WTC11 (cell line): ENCODE data around the gene TOGARAM2. TPM values are rescaled to one million over a fixed set of nuclear protein-coding genes. Genes with fewer than 3 reads are reported as not detected.

Experiments used
- ATAC-seq: fragments of 200-7000 bp; cut with Tn5 transposase; 2 replicates; pipeline ENCODE4 v1.10.0; 2021; ENCODE audit warnings: mild to moderate bottlenecking, moderate library complexity
- CTCF ChIA-PET: fragments of 300-600 bp; sonication (Branson Sonifier 250); formaldehyde crosslinking; loops from one replicate; lab custom pipeline; 2021; ENCODE audit warnings: antibody characterized with exemption; lab: Charles Lee
- POLR2A ChIA-PET: fragments of 350-600 bp; sonication (Branson Sonifier 250); formaldehyde crosslinking; loops from one replicate; lab custom pipeline; 2021; ENCODE audit warnings: antibody characterized with exemption; lab: Charles Lee
- DNase-seq: peaks from one replicate; pipeline ENCODE4 v3.0.0; 2021; ENCODE audit warnings: low spot score
- H3K27ac Mint-ChIP-seq: 2 replicates; pipeline ENCODE4 v1.8.0; 2021; ENCODE audit warnings: mixed read lengths
- H3K27me3 Mint-ChIP-seq: 2 replicates; pipeline ENCODE4 v1.8.0; 2021; ENCODE audit warnings: low read depth, mild to moderate bottlenecking, moderate library complexity, mixed read lengths
- H3K36me3 Mint-ChIP-seq: 2 replicates; pipeline ENCODE4 v1.8.0; 2021; ENCODE audit warnings: mixed read lengths
- H3K4me1 Mint-ChIP-seq: 2 replicates; pipeline ENCODE4 v1.8.0; 2022; ENCODE audit warnings: mixed read lengths
- H3K4me3 Mint-ChIP-seq: 2 replicates; pipeline ENCODE4 v1.8.0; 2021; ENCODE audit warnings: mild to moderate bottlenecking, moderate library complexity, mixed read lengths
- H3K9me3 Mint-ChIP-seq: 2 replicates; pipeline ENCODE4 v1.8.0; 2021; ENCODE audit warnings: mixed read lengths
- CREM ChIP-seq: sonication (generic); formaldehyde crosslinking; IDR thresholded peaks from 2 replicates; pipeline ENCODE4 v1.8.1; 2022; ENCODE audit warnings: mild to moderate bottlenecking, missing genetic modification reagents, moderate library complexity
- FOXJ3 ChIP-seq: sonication (generic); formaldehyde crosslinking; IDR thresholded peaks from 2 replicates; pipeline ENCODE4 v1.9.0; 2021; ENCODE audit warnings: missing genetic modification reagents, mild to moderate bottlenecking, borderline replicate concordance
- FOXP1 ChIP-seq: sonication (generic); formaldehyde crosslinking; IDR thresholded peaks from 2 replicates; pipeline ENCODE4 v1.8.0; 2022; ENCODE audit warnings: missing genetic modification reagents, mild to moderate bottlenecking, moderate library complexity, borderline replicate concordance
- GABPB1 ChIP-seq: sonication (generic); formaldehyde crosslinking; IDR thresholded peaks from 2 replicates; pipeline ENCODE4 v1.8.1; 2023; ENCODE audit warnings: mild to moderate bottlenecking, missing genetic modification reagents
- HMGA2 ChIP-seq: fragments of 250-450 bp; sonication (Bioruptor Pico); IDR thresholded peaks from 2 replicates; pipeline ENCODE4 v1.4.0; 2021; ENCODE audit warnings: mild to moderate bottlenecking, moderate library complexity
- NR3C1 ChIP-seq: sonication (generic); formaldehyde crosslinking; conservative IDR thresholded peaks from 2 replicates; pipeline ENCODE4 v1.8.1; 2023; ENCODE audit warnings: low read depth, mild to moderate bottlenecking, missing genetic modification reagents
- RORB ChIP-seq: fragments of 250-450 bp; sonication (Bioruptor Pico); IDR thresholded peaks from 2 replicates; pipeline ENCODE4 v1.9.0; 2021; ENCODE audit warnings: mild to moderate bottlenecking
- SMAD3 ChIP-seq: sonication (generic); formaldehyde crosslinking; IDR thresholded peaks from 2 replicates; pipeline ENCODE4 v1.8.0; 2022; ENCODE audit warnings: missing genetic modification reagents, mild to moderate bottlenecking, borderline replicate concordance
- SOX15 ChIP-seq: fragments of 250-450 bp; sonication (Bioruptor Pico); IDR thresholded peaks from 2 replicates; pipeline ENCODE4 v1.9.0; 2021; ENCODE audit warnings: mild to moderate bottlenecking
- TP53 ChIP-seq: sonication (generic); formaldehyde crosslinking; IDR thresholded peaks from 2 replicates; pipeline ENCODE4 v1.8.1; 2023; ENCODE audit warnings: mild to moderate bottlenecking, missing genetic modification reagents
- total RNA-seq: library from RNA; stranded (reverse); gene quantifications from 3 replicates; pipeline ENCODE4 v1.2.3, GENCODE V29; 2021
- TF ChIP-seq, protein P1 (sequence below): sonication (generic); formaldehyde crosslinking; IDR thresholded peaks from 2 replicates; pipeline ENCODE4 v1.8.0; 2022; ENCODE audit warnings: mild to moderate bottlenecking, missing genetic modification reagents
- TF ChIP-seq, protein P2 (sequence below): fragments of 250-450 bp; sonication (Bioruptor Pico); IDR thresholded peaks from 2 replicates; pipeline ENCODE4 v2.1.2; 2022; ENCODE audit warnings: mild to moderate bottlenecking, moderate library complexity
- TF ChIP-seq, protein P3 (sequence below): sonication (generic); formaldehyde crosslinking; conservative IDR thresholded peaks from 2 replicates; pipeline ENCODE4 v1.8.1; 2023; ENCODE audit warnings: mild to moderate bottlenecking, low read depth, missing genetic modification reagents, moderate library complexity
- TF ChIP-seq, protein P4 (sequence below): fragments of 250-450 bp; sonication (Bioruptor Pico); IDR thresholded peaks from 2 replicates; pipeline ENCODE4 v1.8.0; 2021; ENCODE audit warnings: mild to moderate bottlenecking
- TF ChIP-seq, protein P5 (sequence below): sonication (generic); formaldehyde crosslinking; IDR thresholded peaks from 2 replicates; pipeline ENCODE4 v1.8.1; 2023; ENCODE audit warnings: mild to moderate bottlenecking, missing genetic modification reagents, moderate library complexity
- TF ChIP-seq, protein P6 (sequence below): sonication (generic); formaldehyde crosslinking; IDR thresholded peaks from 2 replicates; pipeline ENCODE4 v1.8.0; 2022; ENCODE audit warnings: mild to moderate bottlenecking, missing genetic modification reagents
- TF ChIP-seq, protein P7 (sequence below): sonication (generic); formaldehyde crosslinking; IDR thresholded peaks from 2 replicates; pipeline ENCODE4 v1.8.1; 2022; ENCODE audit warnings: missing genetic modification reagents, borderline replicate concordance

Gene TOGARAM2
- total RNA-seq, 1 experiment from 2014 or later, result 1.0 TPM

DNA sequence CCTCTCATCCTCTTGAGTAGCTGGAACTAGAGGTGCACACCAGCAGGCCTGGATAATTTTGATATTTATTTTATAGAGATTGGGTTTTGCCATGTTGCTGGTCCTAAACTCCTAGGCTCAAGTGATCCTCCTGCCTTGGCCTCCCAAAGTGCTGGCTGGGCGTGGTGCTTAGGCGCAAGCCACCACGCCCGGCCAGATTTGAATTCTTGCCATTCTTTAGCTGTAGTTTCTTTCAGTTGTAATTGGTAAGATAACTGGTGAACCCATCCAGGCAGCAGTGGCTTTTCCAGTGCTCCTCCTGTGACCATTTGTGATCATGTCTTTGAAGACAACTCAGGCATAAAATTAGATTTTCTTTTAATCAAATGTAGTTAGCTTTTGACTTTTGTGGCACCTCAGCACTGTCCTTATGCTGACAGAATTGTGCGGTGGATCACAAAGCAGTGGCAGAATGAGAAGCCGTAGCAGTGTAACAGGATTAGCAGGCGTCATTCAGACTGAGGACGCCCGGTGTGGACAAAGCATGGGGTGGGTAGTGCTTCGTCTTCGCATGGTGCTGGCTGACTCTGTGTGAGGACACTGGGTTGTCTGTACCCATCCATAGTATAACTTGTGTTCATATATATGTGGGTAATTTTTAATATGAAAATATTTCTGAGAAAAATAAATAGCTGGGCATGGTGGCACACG lies 30.0 kb upstream of the TOGARAM2 start (continued):
- TF ChIP-seq, protein P1, sequence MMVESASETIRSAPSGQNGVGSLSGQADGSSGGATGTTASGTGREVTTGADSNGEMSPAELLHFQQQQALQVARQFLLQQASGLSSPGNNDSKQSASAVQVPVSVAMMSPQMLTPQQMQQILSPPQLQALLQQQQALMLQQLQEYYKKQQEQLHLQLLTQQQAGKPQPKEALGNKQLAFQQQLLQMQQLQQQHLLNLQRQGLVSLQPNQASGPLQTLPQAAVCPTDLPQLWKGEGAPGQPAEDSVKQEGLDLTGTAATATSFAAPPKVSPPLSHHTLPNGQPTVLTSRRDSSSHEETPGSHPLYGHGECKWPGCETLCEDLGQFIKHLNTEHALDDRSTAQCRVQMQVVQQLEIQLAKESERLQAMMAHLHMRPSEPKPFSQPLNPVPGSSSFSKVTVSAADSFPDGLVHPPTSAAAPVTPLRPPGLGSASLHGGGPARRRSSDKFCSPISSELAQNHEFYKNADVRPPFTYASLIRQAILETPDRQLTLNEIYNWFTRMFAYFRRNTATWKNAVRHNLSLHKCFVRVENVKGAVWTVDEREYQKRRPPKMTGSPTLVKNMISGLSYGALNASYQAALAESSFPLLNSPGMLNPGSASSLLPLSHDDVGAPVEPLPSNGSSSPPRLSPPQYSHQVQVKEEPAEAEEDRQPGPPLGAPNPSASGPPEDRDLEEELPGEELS (CRISPR knock-in tag), result no peak
- TF ChIP-seq, protein P2, sequence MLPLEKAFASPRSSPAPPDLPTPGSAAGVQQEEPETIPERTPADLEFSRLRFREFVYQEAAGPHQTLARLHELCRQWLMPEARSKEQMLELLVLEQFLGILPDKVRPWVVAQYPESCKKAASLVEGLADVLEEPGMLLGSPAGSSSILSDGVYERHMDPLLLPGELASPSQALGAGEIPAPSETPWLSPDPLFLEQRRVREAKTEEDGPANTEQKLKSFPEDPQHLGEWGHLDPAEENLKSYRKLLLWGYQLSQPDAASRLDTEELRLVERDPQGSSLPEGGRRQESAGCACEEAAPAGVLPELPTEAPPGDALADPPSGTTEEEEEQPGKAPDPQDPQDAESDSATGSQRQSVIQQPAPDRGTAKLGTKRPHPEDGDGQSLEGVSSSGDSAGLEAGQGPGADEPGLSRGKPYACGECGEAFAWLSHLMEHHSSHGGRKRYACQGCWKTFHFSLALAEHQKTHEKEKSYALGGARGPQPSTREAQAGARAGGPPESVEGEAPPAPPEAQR (CRISPR knock-in tag), result no peak
- TF ChIP-seq NR3C1 (CRISPR knock-in tag) (no peak), FOXP1 (no peak), TP53 (no peak)
- TF ChIP-seq, protein P3, sequence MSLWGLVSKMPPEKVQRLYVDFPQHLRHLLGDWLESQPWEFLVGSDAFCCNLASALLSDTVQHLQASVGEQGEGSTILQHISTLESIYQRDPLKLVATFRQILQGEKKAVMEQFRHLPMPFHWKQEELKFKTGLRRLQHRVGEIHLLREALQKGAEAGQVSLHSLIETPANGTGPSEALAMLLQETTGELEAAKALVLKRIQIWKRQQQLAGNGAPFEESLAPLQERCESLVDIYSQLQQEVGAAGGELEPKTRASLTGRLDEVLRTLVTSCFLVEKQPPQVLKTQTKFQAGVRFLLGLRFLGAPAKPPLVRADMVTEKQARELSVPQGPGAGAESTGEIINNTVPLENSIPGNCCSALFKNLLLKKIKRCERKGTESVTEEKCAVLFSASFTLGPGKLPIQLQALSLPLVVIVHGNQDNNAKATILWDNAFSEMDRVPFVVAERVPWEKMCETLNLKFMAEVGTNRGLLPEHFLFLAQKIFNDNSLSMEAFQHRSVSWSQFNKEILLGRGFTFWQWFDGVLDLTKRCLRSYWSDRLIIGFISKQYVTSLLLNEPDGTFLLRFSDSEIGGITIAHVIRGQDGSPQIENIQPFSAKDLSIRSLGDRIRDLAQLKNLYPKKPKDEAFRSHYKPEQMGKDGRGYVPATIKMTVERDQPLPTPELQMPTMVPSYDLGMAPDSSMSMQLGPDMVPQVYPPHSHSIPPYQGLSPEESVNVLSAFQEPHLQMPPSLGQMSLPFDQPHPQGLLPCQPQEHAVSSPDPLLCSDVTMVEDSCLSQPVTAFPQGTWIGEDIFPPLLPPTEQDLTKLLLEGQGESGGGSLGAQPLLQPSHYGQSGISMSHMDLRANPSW (CRISPR knock-in tag), result no peak

DNA sequence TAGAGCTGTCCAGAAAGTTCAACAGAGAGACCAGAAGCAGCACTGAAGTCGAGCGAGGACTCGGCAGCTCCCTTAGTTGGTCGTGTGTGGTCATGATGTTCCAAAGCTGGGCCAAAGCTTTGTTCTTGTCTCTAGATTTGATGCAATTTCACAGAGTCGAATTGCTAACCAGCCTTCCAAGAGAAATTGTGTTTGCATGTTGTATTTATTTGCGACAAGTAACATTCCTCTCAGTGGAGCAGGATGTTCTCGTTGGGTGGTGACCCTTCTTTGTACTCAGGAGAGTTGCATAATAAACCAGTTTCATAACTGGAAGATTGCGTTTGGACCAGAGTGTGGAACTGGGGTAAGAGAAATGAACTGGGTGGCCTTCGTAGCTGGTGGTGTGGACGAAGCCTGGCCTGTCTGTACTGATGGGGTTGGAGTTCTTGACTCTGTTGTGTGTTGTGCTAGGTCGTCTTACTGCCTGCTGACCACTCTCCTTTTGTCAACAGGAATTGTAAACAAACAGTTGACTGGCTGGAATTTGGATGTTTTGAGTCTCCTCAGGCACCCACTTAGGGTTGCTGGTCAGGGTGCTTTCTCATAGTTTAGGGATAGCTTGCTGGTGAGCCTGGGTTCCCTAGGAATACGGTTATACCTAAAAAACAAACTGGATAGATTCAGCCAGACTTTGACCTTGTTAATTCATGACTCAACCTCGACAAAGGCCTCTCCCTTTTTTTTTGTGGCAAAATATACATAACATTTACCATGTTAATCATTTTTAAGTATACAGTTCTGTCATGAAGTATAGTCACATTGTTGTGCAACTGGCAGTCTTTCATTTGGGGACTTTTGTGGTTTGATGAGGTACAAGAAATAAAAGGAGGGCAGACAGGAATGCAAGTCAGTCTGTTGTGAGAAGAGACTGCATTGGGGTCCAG lies 28.9 kb upstream of the TOGARAM2 start:
- Mint-ChIP-seq H3K27me3 (0 out of 2 replicates have a peak, but pooled peaks cover 2% of the 10 kb centered on the region), H3K27ac (peak overlapping the region; percentile 76), H3K4me1 (peaks cover 37% of the 10 kb centered on the region), H3K9me3 (peaks cover 26% of the 10 kb centered on the region), H3K36me3 (peaks cover 30% of the 10 kb centered on the region), H3K4me3 (no peak overlapping the region)
- ChIA-PET POLR2A (no interaction called here), CTCF (interaction anchor here (0.7 kb wide), 1 partner anchor 257 kb away, joined by 3 read pairs; no protein-coding TSS in a partner anchor)
- peak; percentile 7; the same call in 1 of the 2 replicates for ATAC-seq
- DNase-seq, result no peak
- TF ChIP-seq GABPB1 (CRISPR knock-in tag), result peak; percentile 93
- TF ChIP-seq RORB (CRISPR knock-in tag), result no peak

DNA sequence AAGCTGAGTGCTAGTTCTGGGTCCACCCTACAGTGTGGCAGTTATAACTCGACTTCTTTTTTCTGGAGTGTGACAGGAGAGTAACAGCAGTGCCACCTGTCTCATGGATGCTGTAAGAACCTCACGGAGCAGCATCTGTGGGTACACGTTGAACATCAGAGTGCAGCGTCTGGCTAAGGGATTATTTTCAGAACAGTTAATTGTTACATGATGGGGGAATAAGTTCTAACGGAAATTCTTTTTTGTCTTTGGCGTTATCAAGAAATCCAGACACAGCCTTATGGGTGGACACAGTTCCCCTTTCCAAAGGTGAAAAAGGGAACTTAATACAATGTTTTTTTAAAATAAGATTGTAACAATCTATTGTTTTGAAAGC lies 28.3 kb upstream of the TOGARAM2 start:
- H3K9me3 Mint-ChIP-seq, result peaks cover 26% of the 10 kb centered on the region
- H3K4me3 Mint-ChIP-seq, result no peak overlapping the region
- ATAC-seq (no peak), DNase-seq (no peak)
- H3K36me3 Mint-ChIP-seq, result peaks cover 26% of the 10 kb centered on the region
- ChIA-PET CTCF (interaction anchor here (0.7 kb wide), 1 partner anchor 257 kb away, joined by 3 read pairs; no protein-coding TSS in a partner anchor), POLR2A (no interaction called here)
- 0 out of 2 replicates have a peak, but pooled peaks cover 2% of the 10 kb centered on the region for H3K27me3 Mint-ChIP-seq
- no peak overlapping the region for H3K27ac Mint-ChIP-seq
- peaks cover 37% of the 10 kb centered on the region for H3K4me1 Mint-ChIP-seq
- TF ChIP-seq, protein P4, sequence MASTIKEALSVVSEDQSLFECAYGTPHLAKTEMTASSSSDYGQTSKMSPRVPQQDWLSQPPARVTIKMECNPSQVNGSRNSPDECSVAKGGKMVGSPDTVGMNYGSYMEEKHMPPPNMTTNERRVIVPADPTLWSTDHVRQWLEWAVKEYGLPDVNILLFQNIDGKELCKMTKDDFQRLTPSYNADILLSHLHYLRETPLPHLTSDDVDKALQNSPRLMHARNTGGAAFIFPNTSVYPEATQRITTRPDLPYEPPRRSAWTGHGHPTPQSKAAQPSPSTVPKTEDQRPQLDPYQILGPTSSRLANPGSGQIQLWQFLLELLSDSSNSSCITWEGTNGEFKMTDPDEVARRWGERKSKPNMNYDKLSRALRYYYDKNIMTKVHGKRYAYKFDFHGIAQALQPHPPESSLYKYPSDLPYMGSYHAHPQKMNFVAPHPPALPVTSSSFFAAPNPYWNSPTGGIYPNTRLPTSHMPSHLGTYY (CRISPR knock-in tag), result no peak
- TF ChIP-seq HMGA2 (CRISPR knock-in tag) (no peak), CREM (CRISPR knock-in tag) (no peak), SOX15 (CRISPR knock-in tag) (no peak), FOXJ3 (CRISPR knock-in tag) (no peak), SMAD3 (CRISPR knock-in tag) (no peak)
- TF ChIP-seq, protein P2 (CRISPR knock-in tag), result no peak
- TF ChIP-seq, protein P5, sequence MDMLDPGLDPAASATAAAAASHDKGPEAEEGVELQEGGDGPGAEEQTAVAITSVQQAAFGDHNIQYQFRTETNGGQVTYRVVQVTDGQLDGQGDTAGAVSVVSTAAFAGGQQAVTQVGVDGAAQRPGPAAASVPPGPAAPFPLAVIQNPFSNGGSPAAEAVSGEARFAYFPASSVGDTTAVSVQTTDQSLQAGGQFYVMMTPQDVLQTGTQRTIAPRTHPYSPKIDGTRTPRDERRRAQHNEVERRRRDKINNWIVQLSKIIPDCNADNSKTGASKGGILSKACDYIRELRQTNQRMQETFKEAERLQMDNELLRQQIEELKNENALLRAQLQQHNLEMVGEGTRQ, result no peak
- TF ChIP-seq, protein P6, sequence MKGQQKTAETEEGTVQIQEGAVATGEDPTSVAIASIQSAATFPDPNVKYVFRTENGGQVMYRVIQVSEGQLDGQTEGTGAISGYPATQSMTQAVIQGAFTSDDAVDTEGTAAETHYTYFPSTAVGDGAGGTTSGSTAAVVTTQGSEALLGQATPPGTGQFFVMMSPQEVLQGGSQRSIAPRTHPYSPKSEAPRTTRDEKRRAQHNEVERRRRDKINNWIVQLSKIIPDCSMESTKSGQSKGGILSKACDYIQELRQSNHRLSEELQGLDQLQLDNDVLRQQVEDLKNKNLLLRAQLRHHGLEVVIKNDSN (CRISPR knock-in tag), result no peak
- TF ChIP-seq, protein P7, sequence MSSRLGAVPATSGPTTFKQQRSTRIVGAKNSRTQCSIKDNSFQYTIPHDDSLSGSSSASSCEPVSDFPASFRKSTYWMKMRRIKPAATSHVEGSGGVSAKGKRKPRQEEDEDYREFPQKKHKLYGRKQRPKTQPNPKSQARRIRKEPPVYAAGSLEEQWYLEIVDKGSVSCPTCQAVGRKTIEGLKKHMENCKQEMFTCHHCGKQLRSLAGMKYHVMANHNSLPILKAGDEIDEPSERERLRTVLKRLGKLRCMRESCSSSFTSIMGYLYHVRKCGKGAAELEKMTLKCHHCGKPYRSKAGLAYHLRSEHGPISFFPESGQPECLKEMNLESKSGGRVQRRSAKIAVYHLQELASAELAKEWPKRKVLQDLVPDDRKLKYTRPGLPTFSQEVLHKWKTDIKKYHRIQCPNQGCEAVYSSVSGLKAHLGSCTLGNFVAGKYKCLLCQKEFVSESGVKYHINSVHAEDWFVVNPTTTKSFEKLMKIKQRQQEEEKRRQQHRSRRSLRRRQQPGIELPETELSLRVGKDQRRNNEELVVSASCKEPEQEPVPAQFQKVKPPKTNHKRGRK (CRISPR knock-in tag), result no peak
